NCI-H510A treated with DMSO at 0.1 percent for 48 hours (cell line): ENCODE measurements around the gene NT5C3A.
"Not testable (repeated sequence)": the region's sequence is repeated elsewhere in the genome, so short reads cannot be mapped to it uniquely, and the experiment has no call there.

Source experiments
- DNase-seq: peaks from one replicate; lab custom pipeline; 2025; lab: John Stamatoyannopoulos, UW

The NT5C3A gene

GRCh38 chr7:32979902-32980301 is 82.7 kb downstream of the NT5C3A start:
- DNase-seq, result not testable (repeated sequence)

- not testable (repeated sequence) for DNase-seq
Observed at GRCh38 chr7:32979246-32979645, 83.3 kb downstream of the NT5C3A start.

GRCh38 chr7:32977159-32977558 is 85.4 kb downstream of the NT5C3A start:
- DNase-seq, result not testable (repeated sequence)

GRCh38 chr7:32971967-32972366 is 90.6 kb downstream of the NT5C3A start:
- not testable (repeated sequence) for DNase-seq

GRCh38 chr7:32967268-32967582 is 95.4 kb downstream of the NT5C3A start:
- DNase-seq, result not testable (repeated sequence)

GRCh38 chr7:32966489-32967267 is 95.9 kb downstream of the NT5C3A start:
- DNase-seq, result not testable (repeated sequence)

GRCh38 chr7:32964461-32965159 is 98.0 kb downstream of the NT5C3A start:
- DNase-seq, result not testable (repeated sequence)
